GM12892 (cell line): ENCODE data around the gene NLRP1.

Experiments used
- POLR2A ChIP-seq: IDR thresholded peaks from 2 replicates; pipeline ENCODE4 v1.6.1; 2011; ENCODE audit warnings: low read depth, low read length, control low read depth
- POLR2AphosphoS5 ChIP-seq: IDR thresholded peaks from 2 replicates; pipeline ENCODE4 v1.6.1; 2011; ENCODE audit warnings: low read depth, low read length, control low read depth

- TF ChIP-seq POLR2A (no peak), POLR2AphosphoS5 (no peak)
Observed at GRCh38 chr17:5629128-5629527, 44.8 kb upstream of the NLRP1 start.
